ENCODE measurements around the gene GOSR2. TPM values are rescaled to one million over a fixed set of nuclear protein-coding genes. Genes with fewer than 3 reads are reported as not detected.

The GOSR2 gene
- total and polyA plus RNA-seq, 2 of the 8 experiments (the other 6 are each of a cell fraction or from before 2014, with no cell fraction given): 28.2 to 36.2 TPM

- Histone ChIP-seq H3K4me3 (ENCODE audit: extremely low read depth in 1 of 4, insufficient read depth in 2 of 4, low read depth in 3 of 4, low read length in 4 of 4) (no peak overlapping the region), H2BK120ac (replicated peaks; ENCODE audit: low read depth, low read length) (no peak overlapping the region), H4K91ac (replicated peaks; ENCODE audit: insufficient read length, low read length) (no peak overlapping the region), H2BK15ac (ENCODE audit: low read length) (no peak overlapping the region), H2BK20ac (ENCODE audit: low read length) (no peak overlapping the region), H2AFZ (ENCODE audit: low read length) (no peak overlapping the region), H3K4me1 (replicated peaks in 1 of 4; ENCODE audit: control insufficient read depth in 3 of 4, insufficient read depth in 4 of 4, low read length in 3 of 4) (peaks cover 0 to 6% (median 0%) of the 10 kb centered on the region in 4 experiments; a peak in 3 of 7 replicates), H2BK12ac (ENCODE audit: low read depth, low read length) (no peak overlapping the region), H2BK5ac (ENCODE audit: low read depth, low read length) (no peak overlapping the region), H3K56ac (replicated peaks; ENCODE audit: insufficient read length, low read depth, low read length) (no peak overlapping the region), H3K79me2 (ENCODE audit: control insufficient read depth in 1 of 2, insufficient read depth in 2 of 2, low read length in 2 of 2) (no peaks in the 10 kb centered on the region), H3K27me3 (replicated peaks in 1 of 4; ENCODE audit: control insufficient read depth in 3 of 4, extremely low read depth in 1 of 4, insufficient read depth in 3 of 4, low read length in 3 of 4) (no peaks in the 10 kb centered on the region), H4K8ac (ENCODE audit: extremely low read depth, insufficient read depth, low read length) (no peak overlapping the region; the same call in 1 of the 2 replicates), H3K4me2 (ENCODE audit: insufficient read depth in 1 of 2, low read depth in 2 of 2, low read length in 2 of 2) (no peak overlapping the region), H3K23ac (ENCODE audit: insufficient read length) (no peak overlapping the region), H3K18ac (ENCODE audit: extremely low read depth, low read length) (no peak overlapping the region), H3K14ac (ENCODE audit: insufficient read length) (no peak overlapping the region), H2AK5ac (ENCODE audit: low read depth, low read length) (no peak overlapping the region), H4K5ac (ENCODE audit: insufficient read length, low read depth, low read length) (no peak overlapping the region), H3K9me3 (ENCODE audit: insufficient read depth in 2 of 2, low read depth in 1 of 2, low read length in 1 of 2) (no peaks in the 10 kb centered on the region), H3K9ac (replicated peaks in 1 of 4; ENCODE audit: extremely low read depth in 1 of 4, low read depth in 3 of 4, low read length in 3 of 4) (no peak overlapping the region), H3K23me2 (ENCODE audit: low read depth, low read length) (no peaks in the 10 kb centered on the region), H4K20me1 (replicated peaks in 1 of 2; ENCODE audit: control insufficient read depth in 1 of 2, insufficient read depth in 2 of 2, low read length in 2 of 2) (no peaks in the 10 kb centered on the region), H3K27ac (ENCODE audit: low read depth, low read length) (no peak overlapping the region), H3K4ac (replicated peaks; ENCODE audit: insufficient read length, low read depth, low read length) (no peak overlapping the region), H3K36me3 (ENCODE audit: control insufficient read depth in 2 of 4, insufficient read depth in 4 of 4, low read length in 3 of 4) (no peaks in the 10 kb centered on the region), H3K79me1 (ENCODE audit: low read depth, low read length) (no peaks in the 10 kb centered on the region)
- ChIA-PET CTCF (ENCODE audit: partially characterized antibody) (interaction anchor here (0.7 to 3.3 kb wide), 7 partner anchors 12 to 299 kb away, joined by 3 to 28 read pairs (median 3); no protein-coding TSS in a partner anchor), POLR2A (ENCODE audit: partially characterized antibody) (interaction anchor here (1.0 kb wide), 1 partner anchor 10 kb away, joined by 3 read pairs; no protein-coding TSS in a partner anchor)
- 81% methylated on average over 13 of the region's 13 CpGs; no CpG with 5 or more reads in 1 of the 2 experiments for WGBS, 2 experiments (ENCODE audit: extremely low coverage in 1 of 2, insufficient coverage in 1 of 2, insufficient read length in 1 of 2, insufficient replicate concordance in 2 of 2, low coverage in 1 of 2, low lambda C conversion rate in 2 of 2, missing lambda C conversion rate in 1 of 2)
- FAIRE-seq (no peak), DNase-seq (ENCODE audit: low read depth in 1 of 2, low spot score in 2 of 2) (no peak)
- TF ChIP-seq ATF2 (IDR thresholded peaks at IDR 0.05; ENCODE audit: low read length) (no peak), KDM4A (IDR thresholded peaks at IDR 0.05; ENCODE audit: low read depth, low read length, severe bottlenecking) (no peak), POU5F1 (IDR thresholded peaks at IDR 0.05; ENCODE audit: low read depth, low read length) (no peak), MAFK (IDR thresholded peaks at IDR 0.05; ENCODE audit: low read depth, low read length) (no peak), BACH1 (IDR thresholded peaks at IDR 0.05; ENCODE audit: low read length) (no peak), SIRT6 (IDR thresholded peaks at IDR 0.05; ENCODE audit: low read length) (no peak), SP1 (IDR thresholded peaks at IDR 0.05; ENCODE audit: low read depth, low read length) (no peak), SUZ12 (IDR thresholded peaks at IDR 0.05; ENCODE audit: low read length) (no peak), EP300 (IDR thresholded peaks at IDR 0.05; ENCODE audit: borderline replicate concordance in 1 of 2, low read depth in 2 of 2, low read length in 2 of 2) (no peak), E2F6 (IDR thresholded peaks at IDR 0.05) (no peak)
Measured at GRCh38 chr17:46889992-46890564, 32.9 kb upstream of the GOSR2 start.
